Ureter (tissue), 1 donor: ENCODE measurements around the gene MAGEA1. TPM values are rescaled to one million over a fixed set of nuclear protein-coding genes. Genes with fewer than 3 reads are reported as not detected.
"Not testable (repeated sequence)": the region's sequence is repeated elsewhere in the genome, so short reads cannot be mapped to it uniquely, and the experiment has no call there.

Source experiments
- DNase-seq: peaks from one replicate; pipeline ENCODE4 v3.0.0-alpha.2; 2020; ENCODE audit warnings: low spot score
- total RNA-seq: library from RNA; stranded (reverse); gene quantifications from one replicate; pipeline ENCODE4 v1.2.4, GENCODE V29; 2023
- donor health status: DM: yes; HTN: yes; CAD: no.

The MAGEA1 gene
- total RNA-seq, result not detected

- no peak for DNase-seq
Measured at GRCh38 chrX:153179131-153179530, at the start of gene MAGEA1. Gene MAGEA1, plus strand, starts transcription at chrX:153179284. Its CDS starts 3,106 bp downstream, at chrX:153182390.

- not testable (repeated sequence) for DNase-seq
Measured at GRCh38 chrX:153132924-153133323, 46.2 kb upstream of the MAGEA1 start.

- DNase-seq, result not testable (repeated sequence)
Measured at GRCh38 chrX:153139074-153139473, 40.0 kb upstream of the MAGEA1 start.

- not testable (repeated sequence) for DNase-seq
Measured at GRCh38 chrX:153146288-153146687, 32.8 kb upstream of the MAGEA1 start.

GRCh38 chrX:153153516-153153915 lies 25.6 kb upstream of the MAGEA1 start:
- DNase-seq, result no peak

GRCh38 chrX:153157450-153157849 lies 21.6 kb upstream of the MAGEA1 start:
- no peak for DNase-seq

- DNase-seq, result no peak
Measured at GRCh38 chrX:153158319-153158718, 20.8 kb upstream of the MAGEA1 start.

- no peak for DNase-seq
Measured at GRCh38 chrX:153161952-153162351, 17.1 kb upstream of the MAGEA1 start.

GRCh38 chrX:153164733-153165132 lies 14.4 kb upstream of the MAGEA1 start:
- DNase-seq, result no peak

GRCh38 chrX:153168423-153168822 lies 10.7 kb upstream of the MAGEA1 start:
- DNase-seq, result not testable (repeated sequence)

- no peak for DNase-seq
Measured at GRCh38 chrX:153181822-153182221, 2.7 kb downstream of the MAGEA1 start.

GRCh38 chrX:153184787-153185186 lies 5.7 kb downstream of the MAGEA1 start:
- DNase-seq, result no peak

GRCh38 chrX:153190381-153190780 lies 11.3 kb downstream of the MAGEA1 start:
- no peak for DNase-seq

GRCh38 chrX:153200462-153200861 lies 21.4 kb downstream of the MAGEA1 start:
- DNase-seq, result no peak

- no peak for DNase-seq
Measured at GRCh38 chrX:153206425-153207046, 27.5 kb downstream of the MAGEA1 start.

GRCh38 chrX:153209347-153209746 lies 30.3 kb downstream of the MAGEA1 start:
- no peak for DNase-seq

GRCh38 chrX:153214934-153215333 lies 35.9 kb downstream of the MAGEA1 start:
- no peak for DNase-seq

- no peak for DNase-seq
Measured at GRCh38 chrX:153216926-153217325, 37.8 kb downstream of the MAGEA1 start.

- no peak for DNase-seq
Measured at GRCh38 chrX:153225438-153226098, 46.5 kb downstream of the MAGEA1 start.

GRCh38 chrX:153226344-153227185 lies 47.5 kb downstream of the MAGEA1 start:
- no peak for DNase-seq
